DMS 273 treated with DMSO at 0.1 percent for 48 hours (cell line): ENCODE measurements around the gene HIGD1C.
"Not testable (repeated sequence)": the region's sequence is repeated elsewhere in the genome, so short reads cannot be mapped to it uniquely, and the experiment has no call there.

Experiments used
- DNase-seq: peaks from one replicate; lab custom pipeline; 2025; lab: John Stamatoyannopoulos, UW

HIGD1C gene

GRCh38 chr12:50984586-50985298 is 32.4 kb downstream of the HIGD1C start:
- no peak for DNase-seq

- no peak for DNase-seq
Measured at GRCh38 chr12:50985322-50985721, 33.0 kb downstream of the HIGD1C start.

GRCh38 chr12:50986966-50987737 is 34.8 kb downstream of the HIGD1C start:
- no peak for DNase-seq

GRCh38 chr12:50988051-50988450 is 35.7 kb downstream of the HIGD1C start:
- no peak for DNase-seq

GRCh38 chr12:50988871-50989270 is 36.5 kb downstream of the HIGD1C start:
- DNase-seq, result no peak

- no peak for DNase-seq
Measured at GRCh38 chr12:50990147-50990727, 37.9 kb downstream of the HIGD1C start.

- no peak for DNase-seq
Measured at GRCh38 chr12:50990791-50991190, 38.4 kb downstream of the HIGD1C start.

GRCh38 chr12:50991291-50991690 is 38.9 kb downstream of the HIGD1C start:
- DNase-seq, result no peak

GRCh38 chr12:50992819-50993218 is 40.5 kb downstream of the HIGD1C start:
- DNase-seq, result no peak

GRCh38 chr12:50999093-50999492 is 46.7 kb downstream of the HIGD1C start:
- no peak for DNase-seq

- DNase-seq, result no peak
Measured at GRCh38 chr12:51000245-51000644, 47.9 kb downstream of the HIGD1C start.

- no peak for DNase-seq
Measured at GRCh38 chr12:51001799-51002198, 49.5 kb downstream of the HIGD1C start.

- DNase-seq, result no peak
Measured at GRCh38 chr12:51004504-51004903, 52.2 kb downstream of the HIGD1C start.

- DNase-seq, result no peak
Measured at GRCh38 chr12:51005030-51005429, 52.7 kb downstream of the HIGD1C start.

GRCh38 chr12:51005671-51006070 is 53.3 kb downstream of the HIGD1C start:
- DNase-seq, result no peak

- no peak for DNase-seq
Measured at GRCh38 chr12:51008329-51009055, 56.1 kb downstream of the HIGD1C start.

- DNase-seq, result no peak
Measured at GRCh38 chr12:51009056-51009440, 56.7 kb downstream of the HIGD1C start.

GRCh38 chr12:51011955-51012354 is 59.6 kb downstream of the HIGD1C start:
- DNase-seq, result no peak

- DNase-seq, result no peak
Measured at GRCh38 chr12:51012570-51013236, 60.4 kb downstream of the HIGD1C start.

- no peak for DNase-seq
Measured at GRCh38 chr12:51013441-51013840, 61.1 kb downstream of the HIGD1C start.

- not testable (repeated sequence) for DNase-seq
Measured at GRCh38 chr12:51014467-51014866, 62.1 kb downstream of the HIGD1C start.

GRCh38 chr12:51017452-51017851 is 65.1 kb downstream of the HIGD1C start:
- no peak for DNase-seq
